ENCODE data around the gene RNF166.
"Not testable (repeated sequence)": the region's sequence is repeated elsewhere in the genome, so short reads cannot be mapped to it uniquely, and the experiment has no call there.

RNF166 gene

GRCh38 chr16:88681084-88681680 lies 25.0 kb downstream of the RNF166 start:
- no peaks in the 10 kb centered on the region for H3K27me3 ChIP-seq (ENCODE audit: control insufficient read depth, insufficient read depth, low read length)
- no peaks in the 10 kb centered on the region for H3K36me3 ChIP-seq (ENCODE audit: control insufficient read depth, insufficient read depth, low read length)
- H3K4me3 ChIP-seq (ENCODE audit: low read depth, low read length), result no peak overlapping the region
- no peaks in the 10 kb centered on the region for H3K9me3 ChIP-seq (ENCODE audit: control insufficient read depth, insufficient read depth, low read length)
- H3K4me1 ChIP-seq (ENCODE audit: control insufficient read depth, insufficient read depth, low read length), result no peaks in the 10 kb centered on the region
- no peak overlapping the region for H3K9ac ChIP-seq (ENCODE audit: low read depth, low read length)

DNA sequence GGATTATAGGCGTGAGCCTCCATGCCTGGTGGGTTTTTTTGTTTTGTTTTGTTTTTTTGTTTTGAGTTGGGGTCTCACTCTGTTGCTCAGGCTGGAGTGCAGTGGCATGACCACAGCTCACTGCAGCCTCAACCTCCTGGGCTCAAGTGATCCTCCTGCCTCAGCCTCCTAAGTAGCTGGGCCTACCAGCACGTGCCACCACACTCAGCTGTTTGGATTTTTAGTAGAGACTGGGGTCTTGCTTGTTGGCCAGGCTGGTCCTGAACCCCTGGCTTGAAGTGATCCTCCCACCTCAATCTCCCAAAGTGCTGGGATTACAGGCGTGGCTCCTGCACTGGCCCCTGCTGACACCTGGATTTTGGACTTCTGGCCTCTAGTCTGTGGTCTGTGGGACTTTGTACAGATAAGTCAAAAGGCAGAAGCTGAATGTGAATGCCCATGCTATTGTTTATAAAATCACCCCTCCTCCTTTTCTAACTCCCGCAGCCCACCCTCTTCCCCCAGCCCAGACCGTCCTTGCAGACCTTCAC lies 25.6 kb downstream of the RNF166 start:
- H3K9me3 ChIP-seq (ENCODE audit: control insufficient read depth, insufficient read depth, low read length), result no peaks in the 10 kb centered on the region
- no peak overlapping the region for H3K9ac ChIP-seq (ENCODE audit: low read depth, low read length)
- no peaks in the 10 kb centered on the region for H3K4me1 ChIP-seq (ENCODE audit: control insufficient read depth, insufficient read depth, low read length)
- no peak overlapping the region for H3K4me3 ChIP-seq (ENCODE audit: low read depth, low read length)
- no peaks in the 10 kb centered on the region for H3K27me3 ChIP-seq (ENCODE audit: control insufficient read depth, insufficient read depth, low read length)
- no peaks in the 10 kb centered on the region for H3K36me3 ChIP-seq (ENCODE audit: control insufficient read depth, insufficient read depth, low read length)

DNA sequence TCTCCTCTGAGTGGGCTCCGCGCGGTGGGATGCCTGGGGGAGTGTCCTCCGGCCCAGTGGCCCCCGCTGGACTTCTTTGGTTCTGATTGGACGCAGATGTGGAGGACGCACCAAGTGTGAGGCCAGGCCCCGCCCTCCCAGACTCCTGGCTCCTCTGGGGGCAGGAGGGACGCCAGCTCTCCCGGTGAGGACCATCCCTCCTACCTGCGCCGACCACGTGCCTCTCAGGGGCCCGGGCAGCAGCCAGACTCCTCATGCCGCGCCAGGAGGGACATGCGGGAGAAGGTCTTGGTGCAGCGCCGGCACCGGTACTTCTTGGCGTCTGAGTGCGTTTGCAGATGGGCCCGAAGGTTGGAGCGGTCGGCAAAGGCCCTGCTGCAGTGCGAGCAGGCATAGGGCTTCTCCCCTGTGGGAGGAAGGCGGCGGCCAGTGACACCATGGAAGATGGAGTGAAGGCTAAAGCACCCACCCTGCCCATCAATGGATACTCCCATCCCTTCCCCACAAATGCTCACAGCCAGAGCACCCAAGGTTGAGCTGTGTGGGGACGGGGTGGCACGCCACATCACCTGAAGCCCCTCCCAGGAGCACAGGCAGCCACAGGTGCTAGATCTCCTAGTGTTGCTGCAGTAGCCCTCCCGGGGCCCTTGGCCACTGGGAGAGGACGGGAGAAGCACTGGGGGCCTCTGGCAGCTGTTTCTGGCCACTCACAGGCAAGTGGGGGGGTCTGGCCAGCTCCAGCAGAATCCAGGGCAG lies 27.8 kb downstream of the RNF166 start:
- Histone ChIP-seq H3K27me3 (ENCODE audit: control insufficient read depth, insufficient read depth, low read length) (no peaks in the 10 kb centered on the region), H3K9ac (ENCODE audit: low read depth, low read length) (no peak overlapping the region), H3K4me1 (ENCODE audit: control insufficient read depth, insufficient read depth, low read length) (no peaks in the 10 kb centered on the region), H3K4me3 (ENCODE audit: low read depth, low read length) (no peak overlapping the region), H3K9me3 (ENCODE audit: control insufficient read depth, insufficient read depth, low read length) (no peaks in the 10 kb centered on the region), H3K36me3 (ENCODE audit: control insufficient read depth, insufficient read depth, low read length) (no peaks in the 10 kb centered on the region)

DNA sequence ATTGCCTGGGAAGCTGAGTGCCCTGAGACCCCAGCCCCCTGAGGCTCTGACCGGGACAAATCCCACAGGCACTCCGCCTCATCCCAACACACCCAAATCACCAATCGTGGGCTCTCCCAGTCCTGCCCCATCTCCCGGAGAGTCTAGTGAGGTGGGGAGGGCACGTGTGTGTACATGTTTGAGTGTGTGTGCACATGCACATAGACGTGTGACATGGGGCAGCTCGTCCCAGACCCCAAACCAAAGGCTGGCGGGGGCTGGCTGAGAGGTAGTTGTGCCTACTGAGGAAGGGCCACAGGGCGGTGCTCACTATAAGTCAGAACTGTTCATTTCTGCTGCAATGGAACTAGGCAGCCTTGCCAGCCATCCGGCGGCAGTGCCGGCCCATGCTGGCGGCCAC lies 28.5 kb downstream of the RNF166 start:
- H3K4me3 ChIP-seq (ENCODE audit: low read depth, low read length), result no peak overlapping the region
- no peaks in the 10 kb centered on the region for H3K4me1 ChIP-seq (ENCODE audit: control insufficient read depth, insufficient read depth, low read length)
- no peak overlapping the region for H3K9ac ChIP-seq (ENCODE audit: low read depth, low read length)
- H3K9me3 ChIP-seq (ENCODE audit: control insufficient read depth, insufficient read depth, low read length), result no peaks in the 10 kb centered on the region
- no peaks in the 10 kb centered on the region for H3K36me3 ChIP-seq (ENCODE audit: control insufficient read depth, insufficient read depth, low read length)
- H3K27me3 ChIP-seq (ENCODE audit: control insufficient read depth, insufficient read depth, low read length), result no peaks in the 10 kb centered on the region

GRCh38 chr16:88676502-88677242 lies 29.5 kb downstream of the RNF166 start:
- Histone ChIP-seq H3K9ac (ENCODE audit: low read depth, low read length) (no peak overlapping the region), H3K36me3 (ENCODE audit: control insufficient read depth, insufficient read depth, low read length) (no peaks in the 10 kb centered on the region), H3K27me3 (ENCODE audit: control insufficient read depth, insufficient read depth, low read length) (no peaks in the 10 kb centered on the region), H3K4me1 (ENCODE audit: control insufficient read depth, insufficient read depth, low read length) (no peaks in the 10 kb centered on the region), H3K9me3 (ENCODE audit: control insufficient read depth, insufficient read depth, low read length) (no peaks in the 10 kb centered on the region), H3K4me3 (ENCODE audit: low read depth, low read length) (no peak overlapping the region)

DNA sequence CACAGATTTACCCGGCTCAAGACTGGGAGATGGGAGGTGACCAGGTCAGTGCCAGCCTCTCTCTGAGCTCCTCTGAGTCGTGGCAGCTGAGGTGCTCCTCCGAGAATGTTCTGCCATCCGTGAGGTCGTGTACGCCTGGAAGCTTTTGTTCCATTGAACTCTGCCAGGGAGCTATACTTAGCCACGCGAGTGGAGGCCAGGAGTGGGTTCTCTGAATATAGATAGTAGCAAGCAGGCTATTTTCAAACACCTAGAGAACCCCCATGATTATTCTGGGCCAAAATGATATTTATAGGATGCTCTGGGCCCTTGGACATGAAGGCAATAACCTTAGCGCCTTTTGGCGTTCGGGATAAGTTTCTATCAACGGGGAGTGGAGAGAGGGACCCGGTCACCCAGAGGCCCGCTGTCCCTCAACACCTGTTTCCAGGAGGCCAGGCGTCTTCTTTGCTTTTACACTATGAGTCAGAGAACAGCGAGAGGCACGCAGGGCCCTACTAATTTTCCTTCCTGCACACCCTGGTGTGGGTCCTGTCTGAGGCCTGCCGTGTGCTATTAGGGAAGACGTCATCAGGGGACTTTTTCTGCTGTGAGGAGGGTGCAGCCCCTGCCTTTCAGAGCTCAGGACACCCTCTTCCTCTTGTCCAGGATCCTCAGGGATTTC lies 32.4 kb downstream of the RNF166 start:
- no peak overlapping the region for H3K9ac ChIP-seq (ENCODE audit: low read depth, low read length)
- no peaks in the 10 kb centered on the region for H3K36me3 ChIP-seq (ENCODE audit: control insufficient read depth, insufficient read depth, low read length)
- no peaks in the 10 kb centered on the region for H3K4me1 ChIP-seq (ENCODE audit: control insufficient read depth, insufficient read depth, low read length)
- H3K27me3 ChIP-seq (ENCODE audit: control insufficient read depth, insufficient read depth, low read length), result no peaks in the 10 kb centered on the region
- no peak overlapping the region for H3K4me3 ChIP-seq (ENCODE audit: low read depth, low read length)
- no peaks in the 10 kb centered on the region for H3K9me3 ChIP-seq (ENCODE audit: control insufficient read depth, insufficient read depth, low read length)

DNA sequence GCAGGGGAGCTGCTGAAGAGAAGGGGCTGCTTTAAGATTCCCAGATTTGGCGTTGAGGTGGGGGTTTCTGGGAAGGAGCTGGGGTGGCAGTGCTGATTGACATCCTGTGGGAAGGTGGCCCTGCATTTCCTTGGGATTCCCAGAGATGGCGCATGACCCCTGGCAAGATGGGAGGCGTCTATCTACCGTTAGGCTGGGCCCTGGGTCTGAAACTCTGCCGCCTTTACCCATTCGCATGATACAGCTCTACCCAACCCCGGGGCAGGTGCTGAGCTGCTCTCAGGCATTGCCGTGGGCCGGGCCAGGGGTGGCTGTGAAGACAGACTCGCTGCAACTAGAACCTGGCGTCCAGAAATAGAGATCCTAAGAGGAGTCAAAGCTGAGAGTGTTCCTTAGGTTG lies 33.4 kb downstream of the RNF166 start:
- Histone ChIP-seq H3K9me3 (ENCODE audit: control insufficient read depth, insufficient read depth, low read length) (no peaks in the 10 kb centered on the region), H3K4me1 (ENCODE audit: control insufficient read depth, insufficient read depth, low read length) (no peaks in the 10 kb centered on the region), H3K9ac (ENCODE audit: low read depth, low read length) (no peak overlapping the region), H3K4me3 (ENCODE audit: low read depth, low read length) (no peak overlapping the region), H3K36me3 (ENCODE audit: control insufficient read depth, insufficient read depth, low read length) (no peaks in the 10 kb centered on the region), H3K27me3 (ENCODE audit: control insufficient read depth, insufficient read depth, low read length) (no peaks in the 10 kb centered on the region)

DNA sequence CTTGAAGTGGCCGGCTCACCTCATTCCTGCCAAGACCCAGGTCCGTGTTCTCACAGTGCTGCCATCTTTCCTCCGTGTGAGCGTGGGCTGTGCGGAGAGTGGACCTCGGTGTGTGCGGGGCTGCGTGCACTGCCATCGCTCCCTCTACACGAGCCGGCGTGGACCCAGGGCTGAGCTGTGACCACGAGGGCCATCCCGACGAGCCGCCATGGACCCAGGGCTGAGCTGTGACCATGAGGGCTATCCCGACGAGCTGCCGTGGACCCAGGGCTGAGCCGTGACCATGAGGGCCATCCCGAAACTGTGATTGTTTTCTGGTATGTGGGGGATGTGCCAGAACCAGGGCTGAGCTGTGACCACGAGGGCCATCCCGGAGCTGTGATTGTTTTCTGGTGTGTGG lies 34.4 kb downstream of the RNF166 start:
- Histone ChIP-seq H3K36me3 (ENCODE audit: control insufficient read depth, insufficient read depth, low read length) (no peaks in the 10 kb centered on the region), H3K4me1 (ENCODE audit: control insufficient read depth, insufficient read depth, low read length) (no peaks in the 10 kb centered on the region), H3K27me3 (ENCODE audit: control insufficient read depth, insufficient read depth, low read length) (no peaks in the 10 kb centered on the region), H3K9ac (ENCODE audit: low read depth, low read length) (no peak overlapping the region), H3K4me3 (ENCODE audit: low read depth, low read length) (no peak overlapping the region), H3K9me3 (ENCODE audit: control insufficient read depth, insufficient read depth, low read length) (no peaks in the 10 kb centered on the region)

DNA sequence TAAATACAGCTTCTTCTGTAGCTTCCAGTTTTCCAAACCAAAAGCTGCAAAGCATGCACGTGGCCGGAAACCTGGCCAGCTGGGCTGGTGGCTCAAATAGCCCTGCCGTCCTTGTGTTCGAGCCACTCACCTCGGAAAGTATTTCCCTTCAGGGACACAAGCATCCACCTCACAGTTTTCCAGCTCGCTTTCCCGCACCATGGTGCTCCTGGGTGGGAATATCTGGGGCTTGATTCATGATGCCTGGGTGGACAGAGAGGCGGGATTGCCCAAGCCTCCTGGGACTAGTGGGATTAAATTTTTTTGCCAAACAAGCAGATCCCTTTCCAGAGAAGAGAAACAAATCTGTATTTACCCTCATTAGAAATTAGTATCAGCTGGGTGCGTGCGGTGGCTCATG lies 36.2 kb downstream of the RNF166 start:
- no peak overlapping the region for H3K4me3 ChIP-seq (ENCODE audit: low read depth, low read length)
- peaks cover 2% of the 10 kb centered on the region for H3K36me3 ChIP-seq (ENCODE audit: control insufficient read depth, insufficient read depth, low read length)
- no peaks in the 10 kb centered on the region for H3K9me3 ChIP-seq (ENCODE audit: control insufficient read depth, insufficient read depth, low read length)
- no peaks in the 10 kb centered on the region for H3K4me1 ChIP-seq (ENCODE audit: control insufficient read depth, insufficient read depth, low read length)
- H3K9ac ChIP-seq (ENCODE audit: low read depth, low read length), result no peak overlapping the region
- H3K27me3 ChIP-seq (ENCODE audit: control insufficient read depth, insufficient read depth, low read length), result no peaks in the 10 kb centered on the region

DNA sequence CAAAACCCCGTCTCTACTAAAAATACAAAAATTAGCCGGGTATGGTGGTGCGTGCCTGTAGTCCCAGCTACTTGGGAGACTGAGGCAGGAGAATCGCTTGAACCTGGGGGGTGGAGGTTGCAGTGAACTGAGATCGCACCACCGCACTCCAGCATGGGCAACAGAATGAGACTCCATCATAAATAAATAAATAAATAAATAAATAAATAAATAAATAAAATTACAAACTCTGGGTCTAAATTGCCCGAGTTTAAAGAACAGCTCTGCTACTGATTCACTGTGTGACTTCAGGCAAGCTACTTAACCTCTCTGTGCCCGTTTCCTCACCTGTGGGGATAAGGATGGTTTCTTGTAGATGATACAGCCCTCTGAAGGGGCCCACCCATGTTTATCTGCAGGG lies 36.7 kb downstream of the RNF166 start:
- not testable (repeated sequence) for H3K4me1 ChIP-seq (ENCODE audit: control insufficient read depth, insufficient read depth, low read length); H3K4me3 ChIP-seq (ENCODE audit: low read depth, low read length); H3K9ac ChIP-seq (ENCODE audit: low read depth, low read length); H3K9me3 ChIP-seq (ENCODE audit: control insufficient read depth, insufficient read depth, low read length); H3K27me3 ChIP-seq (ENCODE audit: control insufficient read depth, insufficient read depth, low read length); H3K36me3 ChIP-seq (ENCODE audit: control insufficient read depth, insufficient read depth, low read length)

GRCh38 chr16:88667461-88667860 lies 38.7 kb downstream of the RNF166 start:
- no peak overlapping the region for H3K9ac ChIP-seq (ENCODE audit: low read depth, low read length)
- no peak overlapping the region for H3K4me3 ChIP-seq (ENCODE audit: low read depth, low read length)
- no peaks in the 10 kb centered on the region for H3K4me1 ChIP-seq (ENCODE audit: control insufficient read depth, insufficient read depth, low read length)
- H3K36me3 ChIP-seq (ENCODE audit: control insufficient read depth, insufficient read depth, low read length), result peaks cover 2% of the 10 kb centered on the region
- H3K9me3 ChIP-seq (ENCODE audit: control insufficient read depth, insufficient read depth, low read length), result no peaks in the 10 kb centered on the region
- H3K27me3 ChIP-seq (ENCODE audit: control insufficient read depth, insufficient read depth, low read length), result no peaks in the 10 kb centered on the region
